Calu3 (cell line): ENCODE measurements around the gene CEMIP. TPM values are rescaled to one million over a fixed set of nuclear protein-coding genes. Genes with fewer than 3 reads are reported as not detected.

Experiments used
- BruUV-seq: library from RNA; stranded (reverse); fragments of 400-500 nt; replicated peaks from 2 replicates; lab custom pipeline; 2021; lab: Mats Ljungman, UMichigan
- CTCF ChIA-PET: fragments of 300-600 bp; sonication (Branson Sonifier 250); formaldehyde crosslinking; loops from one replicate; lab custom pipeline; 2022; ENCODE audit warnings: antibody characterized with exemption; lab: Charles Lee
- DNase-seq: peaks from one replicate; pipeline ENCODE4 v3.0.0; 2022
- H3K27ac Mint-ChIP-seq: one replicate; pipeline ENCODE4 v1.8.0; 2022; ENCODE audit warnings: mixed read lengths; ENCODE audit not compliant: unreplicated experiment
- H3K27me3 Mint-ChIP-seq: one replicate; pipeline ENCODE4 v1.8.0; 2022; ENCODE audit warnings: mixed read lengths; ENCODE audit not compliant: unreplicated experiment
- H3K36me3 Mint-ChIP-seq: one replicate; pipeline ENCODE4 v1.8.0; 2022; ENCODE audit warnings: mild to moderate bottlenecking, moderate library complexity, mixed read lengths; ENCODE audit not compliant: insufficient read depth, unreplicated experiment
- H3K4me1 Mint-ChIP-seq: one replicate; pipeline ENCODE4 v1.8.0; 2022; ENCODE audit warnings: mild to moderate bottlenecking, low read depth, mixed read lengths; ENCODE audit not compliant: unreplicated experiment
- H3K4me3 Mint-ChIP-seq: one replicate; pipeline ENCODE4 v1.8.0; 2022; ENCODE audit warnings: mild to moderate bottlenecking, low read depth, moderate library complexity, mixed read lengths; ENCODE audit not compliant: unreplicated experiment
- H3K9me3 Mint-ChIP-seq: one replicate; pipeline ENCODE4 v1.8.0; 2022; ENCODE audit warnings: low read depth, mixed read lengths; ENCODE audit not compliant: unreplicated experiment
- CTCF ChIP-seq: fragments of 200-600 bp; IDR thresholded peaks from one replicate; pipeline ENCODE4 v1.8.0; 2022; ENCODE audit warnings: antibody characterized with exemption; ENCODE audit not compliant: unreplicated experiment
- intact Hi-C: fragments of 100-400 bp; cut with micrococcal nuclease; formaldehyde crosslinking; loops from one replicate; pipeline ENCODE4 v1.10.0; 2022; ENCODE audit not compliant: unreplicated experiment
- total RNA-seq: library from RNA; stranded (reverse); gene quantifications from 2 replicates; pipeline ENCODE4 v1.2.3, GENCODE V29; 2022

CEMIP gene
- total RNA-seq, 1 experiment from 2014 or later = 1.8 TPM

- Mint-ChIP-seq H3K4me3 (peak overlapping the region; percentile 5), H3K36me3 (peaks cover 20% of the 10 kb centered on the region), H3K27me3 (peaks cover 41% of the 10 kb centered on the region), H3K27ac (no peak overlapping the region), H3K4me1 (peaks cover 36% of the 10 kb centered on the region), H3K9me3 (no peaks in the 10 kb centered on the region)
- CTCF ChIA-PET = interaction anchor here (0.6 to 7.1 kb wide), 10 partner anchors 15 to 322 kb away, joined by 3 to 151 read pairs (median 13); no protein-coding TSS in a partner anchor
- no TSS peak for BruUV-seq
- DNase-seq = peak; percentile 28
- TF ChIP-seq CTCF = no peak
- intact Hi-C loops = loop anchor here (2.0 to 5.0 kb wide), 2 partner anchors 71 to 79 kb away; no protein-coding TSS in a partner anchor
These were observed 1.1 kb upstream of the CEMIP start for GRCh38 chr15:80777826-80778620.

GRCh38 chr15:80778621-80778963 lies 578 bp upstream of the CEMIP start:
- peaks cover 20% of the 10 kb centered on the region for H3K36me3 Mint-ChIP-seq
- no peak overlapping the region for H3K27ac Mint-ChIP-seq
- intact Hi-C loops = loop anchor here (2.0 to 5.0 kb wide), 2 partner anchors 71 to 78 kb away; no protein-coding TSS in a partner anchor
- H3K9me3 Mint-ChIP-seq = no peaks in the 10 kb centered on the region
- H3K4me1 Mint-ChIP-seq = peaks cover 36% of the 10 kb centered on the region
- peaks cover 46% of the 10 kb centered on the region for H3K27me3 Mint-ChIP-seq
- no TSS peak for BruUV-seq
- H3K4me3 Mint-ChIP-seq = peak overlapping the region; percentile 82
- no peak for TF ChIP-seq CTCF
- DNase-seq = no peak
- CTCF ChIA-PET = interaction anchor here (0.8 to 7.1 kb wide), 8 partner anchors 16 to 323 kb away, joined by 3 to 151 read pairs (median 26); no protein-coding TSS in a partner anchor

DNA sequence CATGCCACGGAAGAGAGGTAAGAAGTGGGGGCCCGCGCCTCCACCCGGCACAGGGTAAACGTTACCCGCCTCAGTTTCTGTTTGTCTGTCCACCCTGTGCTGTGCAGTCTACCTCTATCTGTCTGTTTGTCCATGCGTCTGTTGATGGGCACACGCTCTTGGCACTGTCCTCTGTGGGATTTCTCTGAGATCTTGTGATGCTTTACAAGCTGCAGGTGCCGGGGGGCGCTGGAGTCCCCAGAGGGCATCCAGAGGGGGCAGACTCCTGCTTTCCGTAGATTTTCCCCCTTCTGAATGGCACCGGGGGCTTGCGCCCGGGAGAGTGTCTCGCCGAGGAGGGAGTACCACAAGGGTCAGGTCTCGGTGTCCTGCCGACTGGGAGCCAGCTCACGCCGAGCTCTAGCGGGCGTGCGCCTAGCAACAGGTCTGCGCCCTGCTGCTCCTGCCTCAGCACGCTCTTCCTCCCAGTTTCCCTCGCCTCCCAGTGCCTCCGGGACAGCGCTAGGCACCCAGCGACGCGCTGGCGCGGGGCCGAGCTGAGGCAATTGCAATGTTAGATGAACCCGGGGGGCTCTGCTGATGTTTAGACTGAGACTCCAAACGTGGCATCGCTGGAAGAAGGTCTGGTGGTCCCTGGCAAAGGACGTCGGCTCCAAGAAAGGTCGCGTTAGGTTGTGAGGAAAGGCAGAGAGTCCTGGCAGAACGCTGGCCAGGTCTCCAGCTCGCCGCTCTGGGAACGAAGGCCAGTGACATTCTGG lies 667 bp downstream of the CEMIP start:
- Mint-ChIP-seq H3K4me3 (peak overlapping the region; percentile 82), H3K27ac (no peak overlapping the region), H3K9me3 (no peaks in the 10 kb centered on the region), H3K27me3 (peaks cover 59% of the 10 kb centered on the region), H3K4me1 (peaks cover 36% of the 10 kb centered on the region), H3K36me3 (peaks cover 20% of the 10 kb centered on the region)
- no TSS peak for BruUV-seq
- CTCF ChIA-PET = interaction anchor here (0.5 to 7.1 kb wide), 18 partner anchors 14 to 487 kb away, joined by 3 to 151 read pairs (median 4); no protein-coding TSS in a partner anchor
- intact Hi-C loops = loop anchor here (1.0 to 10.0 kb wide), 5 partner anchors 73 to 485 kb away; no protein-coding TSS in a partner anchor
- peak; percentile 44 for DNase-seq
- TF ChIP-seq CTCF = no peak
